CD14-positive monocyte (primary cell): ENCODE measurements around the gene GPR21. TPM values are rescaled to one million over a fixed set of nuclear protein-coding genes. Genes with fewer than 3 reads are reported as not detected.

ENCODE experiments used
- DNase-seq, 3 donors: peaks; one replicate each; pipeline ENCODE4 v3.0.0-alpha.2; 2011 to 2022
- H2AFZ ChIP-seq: 2 replicates; pipeline ENCODE4 v1.6.0; 2012; ENCODE audit warnings: mild to moderate bottlenecking, low read depth, low read length, inconsistent platforms; ENCODE audit not compliant: insufficient read depth, poor library complexity, severe bottlenecking
- H3K27ac ChIP-seq, 2 donors: 1 replicate in 1 of 2; 2 replicates in 1 of 2; pipeline ENCODE4 v1.5.1; 2012 to 2013; ENCODE audit warnings: low read length in 2 of 2, control low read depth in 1 of 2, inconsistent platforms in 1 of 2, low read depth in 1 of 2, mild to moderate bottlenecking in 1 of 2
- H3K27me3 ChIP-seq, 2 donors: one replicate each; pipeline versions ENCODE4 v1.6.0 to v1.6.1; 2011 to 2013; ENCODE audit warnings: low read length in 2 of 2; ENCODE audit not compliant: control insufficient read depth in 2 of 2, insufficient read depth in 2 of 2
- H3K36me3 ChIP-seq, 2 donors: replicated peaks in 1 of 2; 1 replicate in 1 of 2; 2 replicates in 1 of 2; pipeline versions ENCODE4 v1.5.1 to v1.6.1; 2012 to 2013; ENCODE audit warnings: low read length in 2 of 2, control low read depth in 1 of 2, inconsistent platforms in 1 of 2, mild to moderate bottlenecking in 1 of 2; ENCODE audit not compliant: insufficient read depth in 2 of 2, control insufficient read depth in 1 of 2
- H3K4me1 ChIP-seq, 2 donors: 1 replicate in 1 of 2; 2 replicates in 1 of 2; pipeline versions ENCODE4 v1.5.1 to v1.6.1; 2012 to 2013; ENCODE audit warnings: low read length in 2 of 2, control low read depth in 1 of 2, inconsistent platforms in 1 of 2, mild to moderate bottlenecking in 1 of 2, moderate library complexity in 1 of 2; ENCODE audit not compliant: insufficient read depth in 2 of 2, control insufficient read depth in 1 of 2
- H3K4me2 ChIP-seq: replicated peaks from 2 replicates; pipeline ENCODE3; 2012; ENCODE audit warnings: low read length, moderate library complexity, mild to moderate bottlenecking; ENCODE audit not compliant: poor library complexity, severe bottlenecking; ENCODE audit errors: extremely low read depth
- H3K4me3 ChIP-seq, 3 experiments: fragments of 200-600 bp in 1 of 3; sonication (generic) in 1 of 3; replicated peaks in 1 of 3; 1 replicate in 2 of 3; 2 replicates in 1 of 3; pipeline ENCODE4 v1.5.1; 2011 to 2013; ENCODE audit warnings: low read length in 3 of 3, mild to moderate bottlenecking in 3 of 3, control low read depth in 2 of 3, low read depth in 2 of 3, inconsistent platforms in 1 of 3, moderate library complexity in 1 of 3
- H3K79me2 ChIP-seq: 2 replicates; pipeline ENCODE4 v1.6.0; 2012; ENCODE audit warnings: mild to moderate bottlenecking, control low read depth, inconsistent platforms, low read length, moderate library complexity; ENCODE audit not compliant: insufficient read depth
- H3K9ac ChIP-seq: 2 replicates; pipeline ENCODE4 v1.6.0; 2017; ENCODE audit warnings: low read length, mild to moderate bottlenecking; ENCODE audit not compliant: insufficient read depth, poor library complexity, severe bottlenecking
- H3K9me3 ChIP-seq, 2 donors: replicated peaks in 1 of 2; 1 replicate in 1 of 2; 2 replicates in 1 of 2; pipeline versions ENCODE4 v1.5.1 to v1.6.1; 2012 to 2013; ENCODE audit warnings: low read length in 2 of 2, control low read depth in 1 of 2; ENCODE audit not compliant: control insufficient read depth in 1 of 2, insufficient read depth in 1 of 2
- H4K20me1 ChIP-seq: 2 replicates; pipeline ENCODE4 v1.6.0; 2012; ENCODE audit warnings: mild to moderate bottlenecking, low read length, control low read depth, moderate library complexity; ENCODE audit not compliant: insufficient read depth
- H3K27ac Mint-ChIP-seq, 7 donors: one replicate each; pipeline ENCODE4 v1.8.0; 2020; ENCODE audit warnings: mild to moderate bottlenecking in 7 of 7, mixed read lengths in 7 of 7, moderate library complexity in 6 of 7, inconsistent platforms in 2 of 7
- H3K27me3 Mint-ChIP-seq, 3 donors: one replicate each; pipeline ENCODE4 v1.8.0; 2021 to 2022; ENCODE audit warnings: low read depth in 3 of 3, mild to moderate bottlenecking in 3 of 3, mixed read lengths in 3 of 3, moderate library complexity in 3 of 3, inconsistent platforms in 1 of 3
- H3K36me3 Mint-ChIP-seq, 2 donors: one replicate each; pipeline ENCODE4 v1.8.0; 2020; ENCODE audit warnings: mixed read lengths in 2 of 2, inconsistent platforms in 1 of 2, mild to moderate bottlenecking in 1 of 2
- H3K4me1 Mint-ChIP-seq: one replicate; pipeline ENCODE4 v1.8.0; 2020; ENCODE audit warnings: mild to moderate bottlenecking, mixed read lengths
- H3K4me3 Mint-ChIP-seq, 2 donors: one replicate each; pipeline ENCODE4 v1.8.0; 2020; ENCODE audit warnings: mild to moderate bottlenecking in 2 of 2, mixed read lengths in 2 of 2, moderate library complexity in 1 of 2
- H3K9me3 Mint-ChIP-seq, 7 donors: one replicate each; pipeline ENCODE4 v1.8.0; 2020 to 2022; ENCODE audit warnings: mixed read lengths in 7 of 7, mild to moderate bottlenecking in 6 of 7, moderate library complexity in 6 of 7, inconsistent platforms in 2 of 7
- WGBS: methylation state at CpG from one replicate; pipeline ENCODE4 v1.1.5; 2013; ENCODE audit warnings: missing lambda C conversion rate; ENCODE audit not compliant: insufficient coverage; 5-methylcytosine and 5-hydroxymethylcytosine counted together
- intact Hi-C, 2 donors: fragments of 100-400 bp; cut with micrococcal nuclease; formaldehyde crosslinking; loops; one replicate each; pipeline versions ENCODE4 v1.15.0 to v1.15.1; 2023
- polyA plus RNA-seq, 3 donors: library from polyadenylated mRNA; depleted of rRNA in 1 of 3; unstranded in 2 of 3; stranded (reverse) in 1 of 3; fragments of 300-500 nt in 2 of 3; fragments of >200 nt in 1 of 3; fragmentation: Illumina TruSeq in 2 of 3; gene quantifications; 1 replicate in 2 of 3; 2 replicates in 1 of 3; pipeline ENCODE4 v1.2.3, GENCODE V29; 2012 to 2021
- TF ChIP-seq, protein P1 (sequence below): fragments of 200-600 bp; IDR thresholded peaks from one replicate; pipeline ENCODE4 v1.8.0; 2022; ENCODE audit warnings: antibody characterized with exemption, mild to moderate bottlenecking

Gene GPR21
- polyA plus RNA-seq, 3 donors = 0.39 TPM; not detected in 2

DNA sequence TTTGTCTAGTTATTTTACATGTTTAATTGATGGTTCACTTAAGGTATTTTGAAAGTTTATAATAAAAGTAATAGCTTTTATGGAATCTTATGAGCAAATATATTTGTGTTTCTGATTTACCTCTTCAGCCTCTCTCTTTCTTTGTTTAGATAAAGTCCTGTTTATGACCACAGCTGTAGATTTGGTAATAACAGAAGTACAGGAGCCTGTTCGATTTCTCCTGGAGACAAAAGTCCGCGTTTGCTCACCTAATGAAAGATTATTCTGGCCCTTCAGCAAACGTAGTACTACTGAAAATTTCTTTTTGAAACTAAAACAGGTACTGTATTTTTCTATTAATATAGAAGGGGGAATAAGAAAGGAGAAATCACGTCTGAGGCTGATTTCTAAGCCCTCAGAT, 35.0 kb upstream of the GPR21 start:
- no peak overlapping the region for H3K27ac Mint-ChIP-seq

DNA sequence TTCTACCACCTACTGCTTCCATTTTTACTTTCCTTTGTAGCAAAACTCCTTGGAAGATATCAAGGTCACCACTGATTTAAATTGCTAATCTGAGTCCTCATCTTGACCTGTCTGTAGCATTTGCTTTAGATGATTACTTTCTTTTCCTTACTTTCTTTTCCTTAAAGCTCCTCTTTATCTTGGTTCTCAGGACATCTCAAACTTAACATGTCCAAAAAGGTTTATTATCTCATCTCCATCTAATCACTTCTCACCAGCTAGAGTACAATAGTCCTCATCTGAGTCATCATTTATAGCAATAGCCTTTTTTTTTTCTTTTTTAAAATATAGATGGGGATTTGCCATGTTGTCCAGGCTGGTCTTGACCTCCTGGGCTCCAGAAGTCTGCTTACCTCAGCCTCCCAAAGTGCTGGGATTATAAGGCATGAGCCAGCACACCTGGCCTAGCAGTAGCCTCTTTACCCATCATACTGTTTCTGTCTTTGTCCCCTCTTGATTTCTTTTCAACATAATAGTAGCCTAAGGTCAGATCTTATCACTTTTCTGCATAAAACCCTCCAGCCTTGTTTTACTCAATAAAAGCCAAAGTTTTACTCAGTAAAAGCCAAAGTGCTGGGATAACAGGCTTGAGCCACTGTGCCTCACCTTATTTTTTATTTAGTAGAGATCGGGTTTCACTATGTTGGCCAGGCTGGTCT, 32.9 kb upstream of the GPR21 start:
- H3K4me1 ChIP-seq = no peaks in the 10 kb centered on the region
- 100% methylated on average over 1 of the region's 1 CpG for WGBS
- intact Hi-C loops = no loop called here
- no peaks in the 10 kb centered on the region for H3K27me3 ChIP-seq
- Mint-ChIP-seq H3K27me3 (no peaks in the 10 kb centered on the region), H3K4me1 (peaks cover 3% of the 10 kb centered on the region), H3K4me3 (no peak overlapping the region), H3K9me3 (no peaks in the 10 kb centered on the region), H3K27ac (no peak overlapping the region), H3K36me3 (peaks cover 60 to 75% of the 10 kb centered on the region in 2 donors)
- no peak for DNase-seq
- no peaks in the 10 kb centered on the region for H3K79me2 ChIP-seq
- peaks cover 57 to 85% of the 10 kb centered on the region in 2 donors for H3K36me3 ChIP-seq
- H3K9me3 ChIP-seq = no peaks in the 10 kb centered on the region
- H3K27ac ChIP-seq = no peak overlapping the region
- TF ChIP-seq, protein P1, sequence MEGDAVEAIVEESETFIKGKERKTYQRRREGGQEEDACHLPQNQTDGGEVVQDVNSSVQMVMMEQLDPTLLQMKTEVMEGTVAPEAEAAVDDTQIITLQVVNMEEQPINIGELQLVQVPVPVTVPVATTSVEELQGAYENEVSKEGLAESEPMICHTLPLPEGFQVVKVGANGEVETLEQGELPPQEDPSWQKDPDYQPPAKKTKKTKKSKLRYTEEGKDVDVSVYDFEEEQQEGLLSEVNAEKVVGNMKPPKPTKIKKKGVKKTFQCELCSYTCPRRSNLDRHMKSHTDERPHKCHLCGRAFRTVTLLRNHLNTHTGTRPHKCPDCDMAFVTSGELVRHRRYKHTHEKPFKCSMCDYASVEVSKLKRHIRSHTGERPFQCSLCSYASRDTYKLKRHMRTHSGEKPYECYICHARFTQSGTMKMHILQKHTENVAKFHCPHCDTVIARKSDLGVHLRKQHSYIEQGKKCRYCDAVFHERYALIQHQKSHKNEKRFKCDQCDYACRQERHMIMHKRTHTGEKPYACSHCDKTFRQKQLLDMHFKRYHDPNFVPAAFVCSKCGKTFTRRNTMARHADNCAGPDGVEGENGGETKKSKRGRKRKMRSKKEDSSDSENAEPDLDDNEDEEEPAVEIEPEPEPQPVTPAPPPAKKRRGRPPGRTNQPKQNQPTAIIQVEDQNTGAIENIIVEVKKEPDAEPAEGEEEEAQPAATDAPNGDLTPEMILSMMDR = no peak
- no peak overlapping the region for H3K9ac ChIP-seq
- H4K20me1 ChIP-seq = no peaks in the 10 kb centered on the region
- no peak overlapping the region for H3K4me2 ChIP-seq
- H2AFZ ChIP-seq = no peak overlapping the region
- H3K4me3 ChIP-seq = no peak overlapping the region

More for the DNA sequence above, 35.0 kb upstream of the GPR21 start:
- Histone ChIP-seq H3K27me3 (no peaks in the 10 kb centered on the region), H3K4me2 (no peak overlapping the region), H3K9me3 (no peaks in the 10 kb centered on the region), H4K20me1 (no peaks in the 10 kb centered on the region), H2AFZ (no peak overlapping the region), H3K36me3 (peaks cover 58 to 88% of the 10 kb centered on the region in 2 donors), H3K4me1 (no peaks in the 10 kb centered on the region), H3K79me2 (no peaks in the 10 kb centered on the region), H3K9ac (no peak overlapping the region), H3K27ac (no peak overlapping the region), H3K4me3 (no peak overlapping the region)
- no peaks in the 10 kb centered on the region for H3K9me3 Mint-ChIP-seq
- TF ChIP-seq, protein P1 = no peak
- no peak overlapping the region for H3K4me3 Mint-ChIP-seq
- no CpG with 5 or more reads among the region's 5 CpGs for WGBS
- peaks cover 55 to 76% of the 10 kb centered on the region in 2 donors for H3K36me3 Mint-ChIP-seq
- no peak for DNase-seq
- peaks cover 3% of the 10 kb centered on the region for H3K4me1 Mint-ChIP-seq
- no peaks in the 10 kb centered on the region for H3K27me3 Mint-ChIP-seq
- intact Hi-C loops = loop anchor here in 1 of 2 donors (10.0 kb wide), 1 partner anchor 94 kb away; the partner anchor contains the start of gene RC3H2
